ENCODE measurements around the gene ZRANB2.

Gene ZRANB2

GRCh38 chr1:71023515-71023914, 57.3 kb downstream of the ZRANB2 start:
- ATAC-seq (no peak), DNase-seq (ENCODE audit: low spot score in 2 of 2) (no peak)
- Mint-ChIP-seq H3K27ac (no peak overlapping the region), H3K9me3 (no peaks in the 10 kb centered on the region), H3K4me1 (no peaks in the 10 kb centered on the region), H3K36me3 (no peaks in the 10 kb centered on the region), H3K4me3 (no peak overlapping the region)

- no peaks in the 10 kb centered on the region for H3K9me3 Mint-ChIP-seq
- no peaks in the 10 kb centered on the region for H3K36me3 Mint-ChIP-seq
- DNase-seq (ENCODE audit: low spot score in 2 of 2) (no peak), ATAC-seq (no peak)
- no peak overlapping the region for H3K4me3 Mint-ChIP-seq
- H3K4me1 Mint-ChIP-seq, result no peaks in the 10 kb centered on the region
- no peak overlapping the region for H3K27ac Mint-ChIP-seq
Observed at GRCh38 chr1:71019233-71019969, 61.4 kb downstream of the ZRANB2 start.

DNA sequence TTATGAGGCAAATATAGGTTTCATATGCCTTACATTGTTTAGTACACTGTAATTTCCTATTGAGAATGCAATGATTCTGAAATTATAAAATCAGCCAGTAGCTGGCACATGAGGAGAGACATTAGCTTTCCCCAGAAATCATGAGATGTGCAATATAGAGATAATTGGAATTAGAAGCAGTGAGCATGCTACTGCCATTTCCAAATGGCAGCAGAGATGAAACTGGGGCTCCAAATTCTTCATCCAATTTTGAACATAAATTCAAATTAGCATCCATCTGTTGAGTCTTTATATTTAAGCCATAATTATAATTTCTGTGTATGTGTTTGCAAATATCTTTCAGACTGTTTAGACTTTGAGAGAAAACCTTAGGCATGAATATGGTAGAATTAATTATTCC, 62.0 kb downstream of the ZRANB2 start:
- Mint-ChIP-seq H3K4me1 (no peaks in the 10 kb centered on the region), H3K36me3 (no peaks in the 10 kb centered on the region), H3K4me3 (no peak overlapping the region), H3K9me3 (no peaks in the 10 kb centered on the region), H3K27ac (no peak overlapping the region)
- no peak for ATAC-seq
- DNase-seq (ENCODE audit: low spot score in 2 of 2), result no peak

GRCh38 chr1:71015745-71016144, 65.1 kb downstream of the ZRANB2 start:
- DNase-seq (ENCODE audit: low spot score in 2 of 2), result no peak
- Mint-ChIP-seq H3K9me3 (no peaks in the 10 kb centered on the region), H3K4me3 (no peak overlapping the region), H3K36me3 (no peaks in the 10 kb centered on the region), H3K27ac (no peak overlapping the region), H3K4me1 (no peaks in the 10 kb centered on the region)
- ATAC-seq, result no peak

- DNase-seq (ENCODE audit: low spot score in 2 of 2) (no peak), ATAC-seq (no peak)
- H3K36me3 Mint-ChIP-seq, result no peaks in the 10 kb centered on the region
Observed at GRCh38 chr1:71014178-71014579, 66.7 kb downstream of the ZRANB2 start.

More at GRCh38 chr1:71014178-71014579, 66.7 kb downstream of the ZRANB2 start:
- no peak overlapping the region for H3K27ac Mint-ChIP-seq
- no peaks in the 10 kb centered on the region for H3K4me1 Mint-ChIP-seq
- no peaks in the 10 kb centered on the region for H3K9me3 Mint-ChIP-seq
- H3K4me3 Mint-ChIP-seq, result no peak overlapping the region
